CD4-positive, alpha-beta memory T cell (primary cell): ENCODE data around the gene DHRS9. TPM values are rescaled to one million over a fixed set of nuclear protein-coding genes. Genes with fewer than 3 reads are reported as not detected.
A peak's percentile ranks its signal among the peaks of the same experiment; 100 is the strongest.

Source experiments
- CTCF ChIA-PET: fragments of 350-600 bp; sonication (Branson Sonifier 250); formaldehyde crosslinking; loops from one replicate; lab custom pipeline; 2021; ENCODE audit warnings: inconsistent platforms; ENCODE audit not compliant: partially characterized antibody; lab: Charles Lee
- POLR2A ChIA-PET: fragments of 350-600 bp; sonication (Branson Sonifier 250); formaldehyde crosslinking; loops from one replicate; lab custom pipeline; 2021; ENCODE audit not compliant: partially characterized antibody; lab: Charles Lee
- DNase-seq, 5 donors: peaks; one replicate each; pipeline versions ENCODE4 v3.0.0 to v3.0.0-alpha.2; 2020 to 2022; ENCODE audit warnings: mixed read lengths in 1 of 5
- H3K27ac ChIP-seq: one replicate; pipeline ENCODE4 v1.7.0; 2013; ENCODE audit warnings: low read depth, low read length
- H3K27me3 ChIP-seq: 2 replicates; pipeline ENCODE4 v1.7.0; 2013; ENCODE audit warnings: mild to moderate bottlenecking, low read length, moderate library complexity; ENCODE audit not compliant: insufficient read depth
- H3K36me3 ChIP-seq: 2 replicates; pipeline ENCODE4 v1.7.0; 2013; ENCODE audit warnings: mild to moderate bottlenecking, low read length, moderate library complexity; ENCODE audit not compliant: insufficient read depth
- H3K4me1 ChIP-seq: 2 replicates; pipeline ENCODE4 v1.7.0; 2013; ENCODE audit warnings: mild to moderate bottlenecking, low read length, moderate library complexity; ENCODE audit not compliant: insufficient read depth
- H3K4me3 ChIP-seq, 2 donors: one replicate each; pipeline ENCODE4 v1.7.0; 2013; ENCODE audit warnings: low read length in 2 of 2, mild to moderate bottlenecking in 1 of 2
- H3K9me3 ChIP-seq, 2 donors: one replicate each; pipeline ENCODE4 v1.7.0; 2013; ENCODE audit warnings: low read length in 2 of 2, control low read depth in 1 of 2; ENCODE audit not compliant: control insufficient read depth in 1 of 2
- H3K27ac Mint-ChIP-seq, 7 donors: one replicate each; pipeline ENCODE4 v1.8.0; 2020 to 2021; ENCODE audit warnings: mixed read lengths in 7 of 7, mild to moderate bottlenecking in 6 of 7, inconsistent platforms in 3 of 7, moderate library complexity in 3 of 7
- H3K27me3 Mint-ChIP-seq, 2 donors: one replicate each; pipeline ENCODE4 v1.8.0; 2020 to 2021; ENCODE audit warnings: mixed read lengths in 2 of 2
- H3K36me3 Mint-ChIP-seq, 2 donors: one replicate each; pipeline ENCODE4 v1.8.0; 2020 to 2021; ENCODE audit warnings: mixed read lengths in 2 of 2, inconsistent platforms in 1 of 2, mild to moderate bottlenecking in 1 of 2
- H3K4me1 Mint-ChIP-seq, 4 donors: one replicate each; pipeline ENCODE4 v1.8.0; 2020 to 2021; ENCODE audit warnings: mixed read lengths in 4 of 4, mild to moderate bottlenecking in 1 of 4
- H3K4me3 Mint-ChIP-seq, 8 donors: one replicate each; pipeline ENCODE4 v1.8.0; 2020 to 2021; ENCODE audit warnings: mixed read lengths in 8 of 8, mild to moderate bottlenecking in 7 of 8, moderate library complexity in 6 of 8, inconsistent platforms in 3 of 8
- H3K9me3 Mint-ChIP-seq, 8 donors: one replicate each; pipeline ENCODE4 v1.8.0; 2020 to 2021; ENCODE audit warnings: mixed read lengths in 8 of 8, mild to moderate bottlenecking in 5 of 8, inconsistent platforms in 3 of 8, moderate library complexity in 1 of 8
- intact Hi-C: fragments of 100-400 bp; cut with micrococcal nuclease; formaldehyde crosslinking; loops from one replicate; pipeline ENCODE4 v1.15.1; 2023
- polyA plus RNA-seq, 2 donors: library from polyadenylated mRNA; unstranded; fragments of 300-500 nt; fragmentation: Illumina TruSeq; gene quantifications; one replicate each; pipeline ENCODE4 v1.2.3, GENCODE V29; 2021
- total RNA-seq, 2 experiments: library from RNA; stranded (reverse); gene quantifications; one replicate each; pipeline ENCODE4 v1.2.3, GENCODE V29; 2021

The DHRS9 gene
- total and polyA plus RNA-seq, 4 experiments from 2014 or later: 0.32 to 0.44 TPM; not detected in 2

- no peaks in the 10 kb centered on the region for H3K27me3 ChIP-seq
- ChIA-PET CTCF (interaction anchor here (1.8 kb wide), 1 partner anchor 54 kb away, joined by 4 read pairs; no protein-coding TSS in a partner anchor), POLR2A (no interaction called here)
- no peak overlapping the region for H3K4me3 ChIP-seq
- no peak overlapping the region for H3K27ac Mint-ChIP-seq
- intact Hi-C loops: no loop called here
- H3K4me1 ChIP-seq: no peaks in the 10 kb centered on the region
- H3K27me3 Mint-ChIP-seq: peaks cover 6 to 8% of the 10 kb centered on the region in 2 donors
- no peak overlapping the region for H3K4me3 Mint-ChIP-seq
- no peak overlapping the region for H3K27ac ChIP-seq
- H3K9me3 Mint-ChIP-seq: peaks cover 0 to 12% (median 2%) of the 10 kb centered on the region in 8 donors
- no peak for DNase-seq
- no peaks in the 10 kb centered on the region for H3K36me3 Mint-ChIP-seq
- H3K4me1 Mint-ChIP-seq: peaks cover 0 to 2% (median 0%) of the 10 kb centered on the region in 4 donors
- H3K9me3 ChIP-seq: no peaks in the 10 kb centered on the region
- no peaks in the 10 kb centered on the region for H3K36me3 ChIP-seq
These were observed 18.5 kb downstream of the DHRS9 start for GRCh38 chr2:169087757-169088379.

- intact Hi-C loops: no loop called here
- Histone ChIP-seq H3K27me3 (no peaks in the 10 kb centered on the region), H3K36me3 (no peaks in the 10 kb centered on the region), H3K4me1 (no peaks in the 10 kb centered on the region), H3K4me3 (no peak overlapping the region), H3K9me3 (no peaks in the 10 kb centered on the region), H3K27ac (no peak overlapping the region)
- H3K4me1 Mint-ChIP-seq: peaks cover 0 to 4% (median 0%) of the 10 kb centered on the region in 4 donors
- CTCF ChIA-PET: interaction anchor here (1.0 to 1.8 kb wide), 3 partner anchors 20 to 53 kb away, joined by 3 to 5 read pairs (median 4); no protein-coding TSS in a partner anchor
- DNase-seq: no peak
- POLR2A ChIA-PET: no interaction called here
- no peak overlapping the region for H3K4me3 Mint-ChIP-seq
- H3K36me3 Mint-ChIP-seq: no peaks in the 10 kb centered on the region
- peaks cover 6 to 10% of the 10 kb centered on the region in 2 donors for H3K27me3 Mint-ChIP-seq
- peaks cover 0 to 12% (median 2%) of the 10 kb centered on the region in 8 donors for H3K9me3 Mint-ChIP-seq
- no peak overlapping the region for H3K27ac Mint-ChIP-seq
These were observed 19.8 kb downstream of the DHRS9 start for GRCh38 chr2:169089182-169089581.

DNA sequence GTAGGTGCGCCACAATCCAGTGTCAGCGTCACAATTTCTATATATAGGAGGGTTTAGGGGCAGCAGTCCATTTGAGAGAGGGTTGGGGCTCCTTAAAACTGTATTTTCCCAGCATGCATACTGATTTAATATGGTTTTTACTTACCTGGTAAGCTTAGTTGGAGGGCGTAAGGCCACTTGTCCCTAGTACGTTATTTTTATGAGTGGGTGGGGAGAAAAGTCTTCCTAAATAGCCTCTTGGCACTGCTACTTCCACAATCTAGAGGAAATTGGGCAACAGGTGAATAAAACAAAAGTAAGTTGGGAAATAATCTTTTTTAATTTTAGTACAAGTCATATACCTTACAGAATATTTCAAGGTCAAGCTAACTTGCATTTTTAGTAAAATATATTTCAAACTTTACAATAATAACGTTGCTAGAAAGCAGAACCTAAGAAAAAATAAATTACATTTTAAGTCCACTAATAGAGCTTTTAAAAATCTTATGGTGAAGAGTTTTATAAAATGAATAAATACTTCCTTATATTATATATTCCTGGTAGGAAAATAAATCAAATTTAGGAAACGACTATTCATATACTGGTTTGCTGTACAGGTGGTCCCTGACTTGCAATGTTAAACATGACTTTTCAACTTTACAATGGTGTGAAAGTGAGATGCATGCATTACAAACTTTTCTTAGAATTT, 20.9 kb downstream of the DHRS9 start:
- Mint-ChIP-seq H3K4me3 (no peak overlapping the region), H3K9me3 (peaks cover 0 to 8% (median 2%) of the 10 kb centered on the region in 8 donors), H3K4me1 (peaks cover 0 to 5% (median 2%) of the 10 kb centered on the region in 4 donors), H3K36me3 (no peaks in the 10 kb centered on the region), H3K27me3 (peaks cover 6 to 11% of the 10 kb centered on the region in 2 donors), H3K27ac (no peak overlapping the region)
- H3K36me3 ChIP-seq: no peaks in the 10 kb centered on the region
- no peaks in the 10 kb centered on the region for H3K27me3 ChIP-seq
- ChIA-PET CTCF (interaction anchor here (1.2 kb wide), 1 partner anchor 41 kb away, joined by 3 read pairs; no protein-coding TSS in a partner anchor), POLR2A (no interaction called here)
- no peak for DNase-seq
- H3K4me3 ChIP-seq: no peak overlapping the region
- H3K9me3 ChIP-seq: no peaks in the 10 kb centered on the region
- no peak overlapping the region for H3K27ac ChIP-seq
- peaks cover 2% of the 10 kb centered on the region for H3K4me1 ChIP-seq
- intact Hi-C loops: loop anchor here (10.0 kb wide), 1 partner anchor 65 kb away; no protein-coding TSS in a partner anchor

GRCh38 chr2:169091256-169091655, 21.9 kb downstream of the DHRS9 start:
- no peak for DNase-seq
- H3K27ac ChIP-seq: no peak overlapping the region
- peaks cover 6% of the 10 kb centered on the region in 2 donors for H3K27me3 Mint-ChIP-seq
- ChIA-PET CTCF (no interaction called here), POLR2A (no interaction called here)
- intact Hi-C loops: loop anchor here (10.0 kb wide), 1 partner anchor 66 kb away; no protein-coding TSS in a partner anchor
- H3K4me3 Mint-ChIP-seq: no peak overlapping the region
- no peak overlapping the region for H3K4me3 ChIP-seq
- peaks cover 10% of the 10 kb centered on the region for H3K4me1 ChIP-seq
- H3K9me3 Mint-ChIP-seq: peaks cover 0 to 4% (median 0%) of the 10 kb centered on the region in 8 donors
- H3K27me3 ChIP-seq: no peaks in the 10 kb centered on the region
- no peaks in the 10 kb centered on the region for H3K36me3 ChIP-seq
- no peak overlapping the region for H3K27ac Mint-ChIP-seq
- H3K9me3 ChIP-seq: no peaks in the 10 kb centered on the region
- H3K36me3 Mint-ChIP-seq: no peaks in the 10 kb centered on the region
- peaks cover 6 to 14% (median 11%) of the 10 kb centered on the region in 4 donors for H3K4me1 Mint-ChIP-seq

DNA sequence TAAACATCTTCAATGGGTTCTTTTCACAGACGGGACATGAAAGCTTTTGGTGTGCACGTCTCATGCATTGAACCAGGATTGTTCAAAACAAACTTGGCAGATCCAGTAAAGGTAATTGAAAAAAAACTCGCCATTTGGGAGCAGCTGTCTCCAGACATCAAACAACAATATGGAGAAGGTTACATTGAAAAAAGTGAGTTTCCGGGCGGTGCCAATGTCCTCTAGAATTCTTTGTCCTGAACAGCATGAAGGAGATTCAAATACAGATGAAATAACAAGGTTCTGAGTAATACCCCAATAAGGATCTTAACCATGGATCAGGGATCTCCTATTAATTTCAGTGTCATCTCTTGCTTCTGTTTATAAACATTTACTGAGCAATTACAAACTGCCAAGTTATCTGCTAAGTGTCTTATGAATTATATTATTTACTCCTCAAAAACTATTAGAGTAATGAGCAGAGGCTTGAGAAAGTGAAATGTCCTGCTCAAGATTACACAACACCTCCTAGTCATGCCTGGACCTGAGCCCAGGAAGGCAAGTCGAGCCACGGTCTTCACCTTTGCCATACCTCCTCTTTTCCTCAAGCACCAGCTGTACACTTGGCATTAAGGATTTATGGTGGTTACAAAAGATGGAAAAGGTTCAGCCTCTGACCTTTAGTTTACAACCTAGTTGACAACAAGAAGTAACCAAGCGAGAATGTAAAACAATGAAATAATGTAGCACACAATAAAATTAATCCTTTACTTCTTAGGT, 22.6 kb downstream of the DHRS9 start:
- DNase-seq: no peak
- Histone ChIP-seq H3K27me3 (no peaks in the 10 kb centered on the region), H3K9me3 (no peaks in the 10 kb centered on the region), H3K36me3 (no peaks in the 10 kb centered on the region), H3K4me1 (peaks cover 10% of the 10 kb centered on the region), H3K4me3 (no peak overlapping the region), H3K27ac (no peak overlapping the region)
- H3K36me3 Mint-ChIP-seq: no peaks in the 10 kb centered on the region
- peaks cover 6 to 15% (median 12%) of the 10 kb centered on the region in 4 donors for H3K4me1 Mint-ChIP-seq
- CTCF ChIA-PET: no interaction called here
- H3K27me3 Mint-ChIP-seq: peaks cover 4 to 5% of the 10 kb centered on the region in 2 donors
- POLR2A ChIA-PET: no interaction called here
- intact Hi-C loops: loop anchor here (10.0 kb wide), 1 partner anchor 67 kb away; no protein-coding TSS in a partner anchor
- no peak overlapping the region for H3K4me3 Mint-ChIP-seq
- peak overlapping the region in 1 of 7 donors; percentile 71 for H3K27ac Mint-ChIP-seq
- H3K9me3 Mint-ChIP-seq: peaks cover 0 to 1% (median 0%) of the 10 kb centered on the region in 8 donors

- H3K27me3 Mint-ChIP-seq: peaks cover 4 to 5% of the 10 kb centered on the region in 2 donors
- CTCF ChIA-PET: interaction anchor here (1.8 to 1.9 kb wide), 2 partner anchors 16 to 49 kb away, joined by 6 to 7 read pairs; no protein-coding TSS in a partner anchor
- peaks cover 0 to 1% (median 0%) of the 10 kb centered on the region in 8 donors for H3K9me3 Mint-ChIP-seq
These were observed 24.2 kb downstream of the DHRS9 start for GRCh38 chr2:169093535-169093934.

More at GRCh38 chr2:169093535-169093934, 24.2 kb downstream of the DHRS9 start:
- intact Hi-C loops: loop anchor here (10.0 kb wide), 1 partner anchor 69 kb away; no protein-coding TSS in a partner anchor
- Histone ChIP-seq H3K9me3 (no peaks in the 10 kb centered on the region), H3K4me3 (no peak overlapping the region), H3K27me3 (no peaks in the 10 kb centered on the region), H3K4me1 (peaks cover 10% of the 10 kb centered on the region), H3K36me3 (no peaks in the 10 kb centered on the region), H3K27ac (no peak overlapping the region)
- POLR2A ChIA-PET: no interaction called here
- H3K4me1 Mint-ChIP-seq: peaks cover 6 to 15% (median 15%) of the 10 kb centered on the region in 4 donors
- no peaks in the 10 kb centered on the region for H3K36me3 Mint-ChIP-seq
- DNase-seq: no peak
- H3K27ac Mint-ChIP-seq: no peak overlapping the region
- no peak overlapping the region for H3K4me3 Mint-ChIP-seq
